GM23338 (cell line): ENCODE data around the gene ANP32A.
"Not testable (repeated sequence)": the region's sequence is repeated elsewhere in the genome, so short reads cannot be mapped to it uniquely, and the experiment has no call there.

Source experiments
- CREB1 ChIP-seq: fragments of 250-450 bp; sonication (Bioruptor Pico); IDR thresholded peaks from 2 replicates; pipeline ENCODE4 v1.5.0; 2020; ENCODE audit warnings: low read depth, mild to moderate bottlenecking, moderate library complexity
- ETS1 ChIP-seq: IDR thresholded peaks from 2 replicates; pipeline ENCODE4 v1.6.1; 2016; ENCODE audit warnings: antibody characterized with exemption
- EZH2 ChIP-seq: fragments of 200-600 bp; sonication (generic); IDR thresholded peaks from one replicate; pipeline ENCODE4 v1.8.0; 2017; ENCODE audit warnings: antibody characterized with exemption, mild to moderate bottlenecking, low read depth; ENCODE audit not compliant: unreplicated experiment
- EZH2phosphoT487 ChIP-seq: fragments of 200-600 bp; sonication (generic); IDR thresholded peaks from one replicate; pipeline ENCODE4 v1.8.1; 2018; ENCODE audit warnings: antibody characterized with exemption; ENCODE audit not compliant: unreplicated experiment
- JUNB ChIP-seq: IDR thresholded peaks from one replicate; pipeline ENCODE4 v1.6.1; 2016; ENCODE audit warnings: antibody characterized with exemption; ENCODE audit not compliant: unreplicated experiment
- NANOG ChIP-seq: IDR thresholded peaks from 2 replicates; pipeline ENCODE4 v1.6.1; 2016; ENCODE audit warnings: antibody characterized with exemption, borderline replicate concordance
- POLR2AphosphoS5 ChIP-seq: IDR thresholded peaks from 2 replicates; pipeline ENCODE4 v1.6.1; 2016; ENCODE audit warnings: antibody characterized with exemption, low read depth
- ZNF114 ChIP-seq: fragments of 250-450 bp; sonication (Bioruptor Pico); IDR thresholded peaks from 2 replicates; pipeline ENCODE4 v1.5.0; 2020; ENCODE audit warnings: mild to moderate bottlenecking, moderate library complexity
- ZNF331 ChIP-seq: fragments of 250-450 bp; sonication (Bioruptor Pico); IDR thresholded peaks from 2 replicates; pipeline ENCODE4 v1.5.0; 2020; ENCODE audit warnings: low read depth, mild to moderate bottlenecking, moderate library complexity
- TF ChIP-seq, protein P1 (sequence below), 2 experiments: fragments of 200-600 bp in 1 of 2; sonication (generic) in 1 of 2; conservative IDR thresholded peaks; 2 replicates each; pipeline versions ENCODE4 v1.5.1 to v1.6.1; 2016 to 2017; ENCODE audit warnings: antibody characterized with exemption in 2 of 2, low read depth in 2 of 2, mild to moderate bottlenecking in 2 of 2, moderate library complexity in 1 of 2
- TF ChIP-seq, protein P2 (sequence below): IDR thresholded peaks from one replicate; pipeline ENCODE4 v1.6.1; 2018; ENCODE audit warnings: antibody characterized with exemption; ENCODE audit not compliant: unreplicated experiment

DNA sequence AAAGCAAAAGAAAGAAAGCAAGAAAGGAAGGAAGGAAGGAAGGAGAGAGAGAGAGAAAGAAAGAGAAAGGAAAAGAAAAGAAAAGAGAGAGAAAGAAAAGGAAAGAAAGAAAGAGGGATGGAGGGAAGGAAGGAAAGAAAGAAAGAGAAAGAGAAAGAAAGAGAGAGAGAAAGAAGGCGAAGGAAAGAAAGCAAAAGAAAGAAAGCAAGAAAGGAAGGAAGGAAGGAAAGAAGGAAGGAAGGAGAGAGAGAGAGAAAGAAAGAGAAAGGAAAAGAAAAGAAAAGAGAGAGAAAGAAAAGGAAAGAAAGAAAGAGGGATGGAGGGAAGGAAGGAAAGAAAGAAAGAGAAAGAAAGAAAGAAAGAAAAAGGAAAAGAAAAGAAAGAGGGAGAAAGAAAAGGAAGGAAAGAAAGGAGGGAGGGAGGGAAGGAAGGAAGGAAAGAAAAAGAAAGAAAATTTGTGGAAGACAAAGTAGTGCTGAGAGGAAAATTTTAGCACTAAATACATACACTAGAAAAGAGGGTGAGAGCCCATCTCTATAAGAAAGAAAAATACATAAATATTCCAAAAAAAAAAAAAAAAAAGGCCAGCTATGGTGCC is 60.6 kb downstream of the ANP32A start:
- TF ChIP-seq, protein P1, sequence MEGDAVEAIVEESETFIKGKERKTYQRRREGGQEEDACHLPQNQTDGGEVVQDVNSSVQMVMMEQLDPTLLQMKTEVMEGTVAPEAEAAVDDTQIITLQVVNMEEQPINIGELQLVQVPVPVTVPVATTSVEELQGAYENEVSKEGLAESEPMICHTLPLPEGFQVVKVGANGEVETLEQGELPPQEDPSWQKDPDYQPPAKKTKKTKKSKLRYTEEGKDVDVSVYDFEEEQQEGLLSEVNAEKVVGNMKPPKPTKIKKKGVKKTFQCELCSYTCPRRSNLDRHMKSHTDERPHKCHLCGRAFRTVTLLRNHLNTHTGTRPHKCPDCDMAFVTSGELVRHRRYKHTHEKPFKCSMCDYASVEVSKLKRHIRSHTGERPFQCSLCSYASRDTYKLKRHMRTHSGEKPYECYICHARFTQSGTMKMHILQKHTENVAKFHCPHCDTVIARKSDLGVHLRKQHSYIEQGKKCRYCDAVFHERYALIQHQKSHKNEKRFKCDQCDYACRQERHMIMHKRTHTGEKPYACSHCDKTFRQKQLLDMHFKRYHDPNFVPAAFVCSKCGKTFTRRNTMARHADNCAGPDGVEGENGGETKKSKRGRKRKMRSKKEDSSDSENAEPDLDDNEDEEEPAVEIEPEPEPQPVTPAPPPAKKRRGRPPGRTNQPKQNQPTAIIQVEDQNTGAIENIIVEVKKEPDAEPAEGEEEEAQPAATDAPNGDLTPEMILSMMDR (conservative IDR thresholded peaks at IDR 0.05; ENCODE audit: low read depth in 2 of 2) = not testable (repeated sequence)
- TF ChIP-seq EZH2; NANOG; POLR2AphosphoS5; EZH2phosphoT487; JUNB; ETS1; ZNF114 (CRISPR knock-in tag); CREB1; ZNF331 (CRISPR knock-in tag): not testable (repeated sequence)
- TF ChIP-seq, protein P2, sequence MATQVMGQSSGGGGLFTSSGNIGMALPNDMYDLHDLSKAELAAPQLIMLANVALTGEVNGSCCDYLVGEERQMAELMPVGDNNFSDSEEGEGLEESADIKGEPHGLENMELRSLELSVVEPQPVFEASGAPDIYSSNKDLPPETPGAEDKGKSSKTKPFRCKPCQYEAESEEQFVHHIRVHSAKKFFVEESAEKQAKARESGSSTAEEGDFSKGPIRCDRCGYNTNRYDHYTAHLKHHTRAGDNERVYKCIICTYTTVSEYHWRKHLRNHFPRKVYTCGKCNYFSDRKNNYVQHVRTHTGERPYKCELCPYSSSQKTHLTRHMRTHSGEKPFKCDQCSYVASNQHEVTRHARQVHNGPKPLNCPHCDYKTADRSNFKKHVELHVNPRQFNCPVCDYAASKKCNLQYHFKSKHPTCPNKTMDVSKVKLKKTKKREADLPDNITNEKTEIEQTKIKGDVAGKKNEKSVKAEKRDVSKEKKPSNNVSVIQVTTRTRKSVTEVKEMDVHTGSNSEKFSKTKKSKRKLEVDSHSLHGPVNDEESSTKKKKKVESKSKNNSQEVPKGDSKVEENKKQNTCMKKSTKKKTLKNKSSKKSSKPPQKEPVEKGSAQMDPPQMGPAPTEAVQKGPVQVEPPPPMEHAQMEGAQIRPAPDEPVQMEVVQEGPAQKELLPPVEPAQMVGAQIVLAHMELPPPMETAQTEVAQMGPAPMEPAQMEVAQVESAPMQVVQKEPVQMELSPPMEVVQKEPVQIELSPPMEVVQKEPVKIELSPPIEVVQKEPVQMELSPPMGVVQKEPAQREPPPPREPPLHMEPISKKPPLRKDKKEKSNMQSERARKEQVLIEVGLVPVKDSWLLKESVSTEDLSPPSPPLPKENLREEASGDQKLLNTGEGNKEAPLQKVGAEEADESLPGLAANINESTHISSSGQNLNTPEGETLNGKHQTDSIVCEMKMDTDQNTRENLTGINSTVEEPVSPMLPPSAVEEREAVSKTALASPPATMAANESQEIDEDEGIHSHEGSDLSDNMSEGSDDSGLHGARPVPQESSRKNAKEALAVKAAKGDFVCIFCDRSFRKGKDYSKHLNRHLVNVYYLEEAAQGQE = not testable (repeated sequence)
